ENCODE data around the gene LYRM4.

LYRM4 gene

DNA sequence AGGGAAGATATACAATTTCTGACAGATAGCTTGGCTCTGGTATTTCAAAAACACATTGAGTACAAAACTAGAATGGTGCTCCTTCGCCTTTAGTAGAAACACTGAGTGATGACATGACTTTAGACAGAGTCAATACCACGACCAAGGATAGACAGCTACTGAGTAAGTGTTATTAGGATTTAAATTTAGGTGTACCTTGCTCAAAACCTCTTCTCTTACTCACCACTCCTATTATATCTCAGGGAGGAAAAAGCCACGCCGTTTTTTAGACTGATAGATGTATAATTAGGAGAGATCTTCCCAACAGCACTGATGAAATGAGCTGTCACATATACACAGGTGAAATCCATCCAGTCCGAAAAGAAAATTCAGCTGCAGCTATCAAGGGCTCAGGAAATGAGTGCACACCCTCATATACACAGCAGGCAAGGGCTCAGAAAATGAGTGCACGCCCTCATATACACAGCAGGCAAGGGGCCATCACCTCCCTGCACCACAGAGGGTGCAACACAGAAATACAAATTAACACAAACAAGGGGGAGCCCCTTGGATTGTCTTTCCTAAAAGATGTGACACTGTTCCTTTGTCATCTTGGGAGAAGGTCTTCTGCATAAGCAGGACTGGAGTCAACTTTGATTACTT is 53.7 kb downstream of the LYRM4 start:
- H2AFZ ChIP-seq (ENCODE audit: low read length, unreplicated experiment), result no peak overlapping the region
- no peaks in the 10 kb centered on the region for H3K79me2 ChIP-seq (ENCODE audit: control insufficient read depth, insufficient read depth, low read length, unreplicated experiment)
- no peak overlapping the region for H3K27ac ChIP-seq (ENCODE audit: low read depth, low read length)
- no peaks in the 10 kb centered on the region for H3K36me3 ChIP-seq (ENCODE audit: insufficient read depth, low read length)
- H3K27me3 ChIP-seq (ENCODE audit: insufficient read depth, low read length), result no peaks in the 10 kb centered on the region
- no peak overlapping the region for H3K4me3 ChIP-seq (ENCODE audit: low read depth, low read length)
- H3K4me1 ChIP-seq (ENCODE audit: control insufficient read depth, insufficient read depth, low read length, unreplicated experiment), result peaks cover 16% of the 10 kb centered on the region

DNA sequence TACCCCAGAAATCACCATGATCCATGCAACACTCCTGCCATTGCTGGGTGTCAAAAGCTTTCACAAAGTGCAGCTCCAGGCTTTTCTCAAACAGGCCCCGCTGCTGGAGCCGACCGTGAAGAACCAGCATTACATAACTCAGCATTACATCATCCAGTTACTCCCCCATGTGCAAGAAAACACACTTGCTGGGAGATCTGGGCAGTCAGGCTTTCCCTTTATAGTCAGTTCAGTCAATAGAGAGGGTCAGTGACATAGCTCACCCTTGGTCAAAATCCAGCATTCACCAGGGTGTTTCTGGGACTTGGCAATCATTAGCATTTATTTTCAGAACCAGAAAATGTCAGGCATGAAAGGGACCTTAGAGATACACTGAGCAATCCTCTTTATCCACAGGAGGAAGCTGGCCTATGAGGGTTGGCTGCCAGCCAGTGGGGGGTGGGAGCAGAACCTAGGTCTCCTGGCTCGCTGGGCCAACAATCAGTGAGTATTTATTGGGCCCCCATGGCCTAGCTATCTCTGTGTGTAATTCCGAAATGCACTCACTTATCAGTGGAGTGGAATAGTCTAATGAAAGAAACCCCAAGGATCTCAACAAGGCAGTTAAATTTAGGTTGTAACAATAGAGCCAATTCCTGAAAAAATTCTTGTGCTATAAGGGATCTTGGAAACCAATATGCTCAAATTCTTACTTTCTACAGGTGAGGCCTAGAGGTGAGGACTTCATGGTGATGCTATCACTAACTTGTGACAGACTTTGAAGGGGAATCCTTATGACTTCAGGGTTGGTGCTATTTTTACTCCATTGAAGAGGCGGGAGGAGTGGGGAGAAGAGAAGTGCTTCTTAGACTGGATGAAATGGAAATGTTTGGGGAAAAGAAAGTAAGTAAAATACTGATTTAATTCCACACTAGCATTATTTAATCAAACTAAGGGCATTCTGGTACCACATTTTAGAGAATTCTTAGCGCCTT is 54.6 kb downstream of the LYRM4 start:
- no peaks in the 10 kb centered on the region for H3K27me3 ChIP-seq (ENCODE audit: insufficient read depth, low read length)
- no peak overlapping the region for H3K4me3 ChIP-seq (ENCODE audit: low read depth, low read length)

GRCh38 chr6:5205035-5205507 is 55.7 kb downstream of the LYRM4 start:
- Histone ChIP-seq H3K27ac (ENCODE audit: low read depth, low read length) (no peak overlapping the region), H2AFZ (ENCODE audit: low read length, unreplicated experiment) (no peak overlapping the region)

More for the DNA sequence above, 54.6 kb downstream of the LYRM4 start:
- no peaks in the 10 kb centered on the region for H3K36me3 ChIP-seq (ENCODE audit: insufficient read depth, low read length)
- H3K27ac ChIP-seq (ENCODE audit: low read depth, low read length), result no peak overlapping the region
- no peaks in the 10 kb centered on the region for H3K79me2 ChIP-seq (ENCODE audit: control insufficient read depth, insufficient read depth, low read length, unreplicated experiment)
- H3K4me1 ChIP-seq (ENCODE audit: control insufficient read depth, insufficient read depth, low read length, unreplicated experiment), result peaks cover 16% of the 10 kb centered on the region
- H2AFZ ChIP-seq (ENCODE audit: low read length, unreplicated experiment), result no peak overlapping the region

DNA sequence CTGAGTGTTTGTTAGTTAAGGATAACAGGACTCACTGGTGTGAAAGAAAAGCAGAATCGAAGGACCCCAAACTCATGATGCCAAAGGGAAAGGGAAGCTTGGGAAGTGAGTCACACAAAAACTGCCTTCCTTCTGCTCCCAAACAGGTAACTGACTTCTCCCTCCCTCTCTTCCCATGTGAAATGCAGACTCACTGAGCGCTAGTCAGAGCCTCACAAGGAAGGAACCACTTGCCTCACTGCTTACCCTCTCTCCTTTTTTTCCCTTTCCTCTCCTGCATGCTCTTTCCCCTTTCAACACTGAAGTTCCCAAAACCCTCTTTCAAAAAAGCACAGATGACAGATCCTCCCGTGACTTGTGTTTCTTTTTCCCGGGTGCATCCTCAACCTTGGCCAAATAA is 56.4 kb downstream of the LYRM4 start:
- Histone ChIP-seq H3K36me3 (ENCODE audit: insufficient read depth, low read length) (no peaks in the 10 kb centered on the region), H3K27ac (ENCODE audit: low read depth, low read length) (no peak overlapping the region), H3K79me2 (ENCODE audit: control insufficient read depth, insufficient read depth, low read length, unreplicated experiment) (peaks cover under 1% of the 10 kb centered on the region), H3K4me1 (ENCODE audit: control insufficient read depth, insufficient read depth, low read length, unreplicated experiment) (peaks cover 16% of the 10 kb centered on the region), H3K4me3 (ENCODE audit: low read depth, low read length) (no peak overlapping the region), H2AFZ (ENCODE audit: low read length, unreplicated experiment) (no peak overlapping the region), H3K27me3 (ENCODE audit: insufficient read depth, low read length) (no peaks in the 10 kb centered on the region)

More at GRCh38 chr6:5205035-5205507, 55.7 kb downstream of the LYRM4 start:
- Histone ChIP-seq H3K79me2 (ENCODE audit: control insufficient read depth, insufficient read depth, low read length, unreplicated experiment) (no peaks in the 10 kb centered on the region), H3K4me1 (ENCODE audit: control insufficient read depth, insufficient read depth, low read length, unreplicated experiment) (peaks cover 16% of the 10 kb centered on the region), H3K4me3 (ENCODE audit: low read depth, low read length) (no peak overlapping the region), H3K36me3 (ENCODE audit: insufficient read depth, low read length) (no peaks in the 10 kb centered on the region), H3K27me3 (ENCODE audit: insufficient read depth, low read length) (no peaks in the 10 kb centered on the region)

- no peak overlapping the region for H3K27ac ChIP-seq (ENCODE audit: low read depth, low read length)
- no peaks in the 10 kb centered on the region for H3K27me3 ChIP-seq (ENCODE audit: insufficient read depth, low read length)
- no peak overlapping the region for H3K4me3 ChIP-seq (ENCODE audit: low read depth, low read length)
- H3K36me3 ChIP-seq (ENCODE audit: insufficient read depth, low read length), result no peaks in the 10 kb centered on the region
- H2AFZ ChIP-seq (ENCODE audit: low read length, unreplicated experiment), result no peak overlapping the region
- peaks cover 16% of the 10 kb centered on the region for H3K4me1 ChIP-seq (ENCODE audit: control insufficient read depth, insufficient read depth, low read length, unreplicated experiment)
- H3K79me2 ChIP-seq (ENCODE audit: control insufficient read depth, insufficient read depth, low read length, unreplicated experiment), result peaks cover 4% of the 10 kb centered on the region
These were observed 57.2 kb downstream of the LYRM4 start for GRCh38 chr6:5203546-5203945.

GRCh38 chr6:5202941-5203340 is 57.8 kb downstream of the LYRM4 start:
- Histone ChIP-seq H3K4me3 (ENCODE audit: low read depth, low read length) (no peak overlapping the region), H3K27ac (ENCODE audit: low read depth, low read length) (no peak overlapping the region), H3K4me1 (ENCODE audit: control insufficient read depth, insufficient read depth, low read length, unreplicated experiment) (peaks cover 16% of the 10 kb centered on the region)

GRCh38 chr6:5202206-5202605 is 58.5 kb downstream of the LYRM4 start:
- Histone ChIP-seq H3K27ac (ENCODE audit: low read depth, low read length) (no peak overlapping the region), H3K79me2 (ENCODE audit: control insufficient read depth, insufficient read depth, low read length, unreplicated experiment) (peaks cover 4% of the 10 kb centered on the region), H2AFZ (ENCODE audit: low read length, unreplicated experiment) (no peak overlapping the region), H3K27me3 (ENCODE audit: insufficient read depth, low read length) (no peaks in the 10 kb centered on the region), H3K36me3 (ENCODE audit: insufficient read depth, low read length) (no peaks in the 10 kb centered on the region), H3K4me3 (ENCODE audit: low read depth, low read length) (no peak overlapping the region), H3K4me1 (ENCODE audit: control insufficient read depth, insufficient read depth, low read length, unreplicated experiment) (peaks cover 16% of the 10 kb centered on the region)

More at GRCh38 chr6:5202941-5203340, 57.8 kb downstream of the LYRM4 start:
- H3K79me2 ChIP-seq (ENCODE audit: control insufficient read depth, insufficient read depth, low read length, unreplicated experiment), result peaks cover 4% of the 10 kb centered on the region
- H3K36me3 ChIP-seq (ENCODE audit: insufficient read depth, low read length), result no peaks in the 10 kb centered on the region
- H3K27me3 ChIP-seq (ENCODE audit: insufficient read depth, low read length), result no peaks in the 10 kb centered on the region
- H2AFZ ChIP-seq (ENCODE audit: low read length, unreplicated experiment), result no peak overlapping the region

- Histone ChIP-seq H3K27me3 (ENCODE audit: insufficient read depth, low read length) (no peaks in the 10 kb centered on the region), H3K4me1 (ENCODE audit: control insufficient read depth, insufficient read depth, low read length, unreplicated experiment) (peaks cover 16% of the 10 kb centered on the region), H3K36me3 (ENCODE audit: insufficient read depth, low read length) (no peaks in the 10 kb centered on the region)
These were observed 59.5 kb downstream of the LYRM4 start for GRCh38 chr6:5201271-5201670.

GRCh38 chr6:5199702-5200101 is 61.0 kb downstream of the LYRM4 start:
- Histone ChIP-seq H3K79me2 (ENCODE audit: control insufficient read depth, insufficient read depth, low read length, unreplicated experiment) (peaks cover 4% of the 10 kb centered on the region), H3K4me1 (ENCODE audit: control insufficient read depth, insufficient read depth, low read length, unreplicated experiment) (no peaks in the 10 kb centered on the region), H3K36me3 (ENCODE audit: insufficient read depth, low read length) (no peaks in the 10 kb centered on the region), H3K27ac (ENCODE audit: low read depth, low read length) (no peak overlapping the region), H3K4me3 (ENCODE audit: low read depth, low read length) (no peak overlapping the region), H2AFZ (ENCODE audit: low read length, unreplicated experiment) (no peak overlapping the region), H3K27me3 (ENCODE audit: insufficient read depth, low read length) (no peaks in the 10 kb centered on the region)

More at GRCh38 chr6:5201271-5201670, 59.5 kb downstream of the LYRM4 start:
- no peak overlapping the region for H3K27ac ChIP-seq (ENCODE audit: low read depth, low read length)
- no peak overlapping the region for H2AFZ ChIP-seq (ENCODE audit: low read length, unreplicated experiment)
- no peak overlapping the region for H3K4me3 ChIP-seq (ENCODE audit: low read depth, low read length)
- peaks cover 4% of the 10 kb centered on the region for H3K79me2 ChIP-seq (ENCODE audit: control insufficient read depth, insufficient read depth, low read length, unreplicated experiment)

DNA sequence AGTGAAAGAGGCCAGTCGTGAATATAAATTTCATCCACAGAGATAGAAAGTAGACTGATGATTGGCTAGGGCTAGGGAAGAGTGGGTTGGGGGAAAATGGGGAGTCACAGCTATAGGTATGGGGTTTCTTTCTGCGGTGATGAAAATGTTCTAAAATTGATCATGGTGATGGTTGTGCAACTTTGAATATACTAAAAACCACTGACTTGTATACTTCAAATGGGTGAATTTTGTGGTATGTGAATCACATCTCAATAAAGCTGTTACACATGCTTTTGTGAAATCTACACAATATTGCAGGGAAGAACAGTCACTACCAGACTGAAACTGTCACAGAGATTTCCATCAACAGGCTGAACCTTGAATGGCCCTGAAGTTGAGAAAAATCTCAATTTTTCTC is 61.5 kb downstream of the LYRM4 start:
- Histone ChIP-seq H3K27ac (ENCODE audit: low read depth, low read length) (no peak overlapping the region), H3K27me3 (ENCODE audit: insufficient read depth, low read length) (no peaks in the 10 kb centered on the region), H3K4me1 (ENCODE audit: control insufficient read depth, insufficient read depth, low read length, unreplicated experiment) (no peaks in the 10 kb centered on the region), H3K36me3 (ENCODE audit: insufficient read depth, low read length) (no peaks in the 10 kb centered on the region), H2AFZ (ENCODE audit: low read length, unreplicated experiment) (no peak overlapping the region), H3K79me2 (ENCODE audit: control insufficient read depth, insufficient read depth, low read length, unreplicated experiment) (peaks cover 4% of the 10 kb centered on the region), H3K4me3 (ENCODE audit: low read depth, low read length) (no peak overlapping the region)
